ENCODE results near the gene ZNF681.

- TF ChIP-seq CTCF (conservative IDR thresholded peaks at IDR 0.05 in 1 of 2, IDR thresholded peaks at IDR 0.05 in 1 of 2; ENCODE audit: extremely low read depth in 1 of 2, insufficient read depth in 1 of 2, low read depth in 1 of 2, low read length in 2 of 2): no peak
- no peak for TF ChIP-seq EZH2 (IDR thresholded peaks at IDR 0.05; ENCODE audit: borderline replicate concordance, low read length)
Observed at GRCh38 chr19:23769691-23770468, 11.2 kb upstream of the ZNF681 start.
